Trophoblast cell (in vitro differentiated cells and primary cell): ENCODE data around the gene ENPP7.

Experiments used
- DNase-seq, 2 donors: peaks; one replicate each; pipeline ENCODE4 v3.0.0-alpha.2; 2016
- H2AFZ ChIP-seq: 2 replicates; pipeline ENCODE4 v1.6.1; 2013; ENCODE audit warnings: low read length, moderate library complexity, mild to moderate bottlenecking; ENCODE audit not compliant: insufficient read depth, poor library complexity
- H2AK5ac ChIP-seq: 2 replicates; pipeline ENCODE4 v1.6.1; 2013; ENCODE audit warnings: mild to moderate bottlenecking, low read length
- H2BK120ac ChIP-seq: 2 replicates; pipeline ENCODE4 v1.6.1; 2013; ENCODE audit warnings: low read length, mild to moderate bottlenecking, moderate library complexity; ENCODE audit not compliant: insufficient read depth, poor library complexity
- H2BK12ac ChIP-seq: 2 replicates; pipeline ENCODE4 v1.6.1; 2013; ENCODE audit warnings: mild to moderate bottlenecking, low read length, moderate library complexity
- H2BK5ac ChIP-seq: 2 replicates; pipeline ENCODE4 v1.6.1; 2013; ENCODE audit warnings: low read length, low read depth, moderate library complexity, mild to moderate bottlenecking; ENCODE audit not compliant: poor library complexity
- H3K14ac ChIP-seq: 2 replicates; pipeline ENCODE4 v1.6.1; 2013; ENCODE audit warnings: mild to moderate bottlenecking, low read length
- H3K18ac ChIP-seq: 2 replicates; pipeline ENCODE4 v1.6.1; 2013; ENCODE audit warnings: mild to moderate bottlenecking, low read length
- H3K23ac ChIP-seq: 2 replicates; pipeline ENCODE4 v1.6.1; 2013; ENCODE audit warnings: low read length
- H3K27ac ChIP-seq: 2 replicates; pipeline ENCODE4 v1.5.1; 2013; ENCODE audit warnings: low read depth, mild to moderate bottlenecking, inconsistent platforms, low read length, moderate library complexity
- H3K27me3 ChIP-seq: 2 replicates; pipeline ENCODE4 v1.6.1; 2013; ENCODE audit warnings: inconsistent platforms, mild to moderate bottlenecking, low read length, moderate library complexity; ENCODE audit not compliant: insufficient read depth
- H3K36me3 ChIP-seq, 2 experiments: 1 replicate in 1 of 2; 2 replicates in 1 of 2; pipeline ENCODE4 v1.6.1; 2013; ENCODE audit warnings: low read length in 2 of 2, mild to moderate bottlenecking in 2 of 2, moderate library complexity in 1 of 2; ENCODE audit not compliant: insufficient read depth in 2 of 2, control insufficient read depth in 1 of 2
- H3K4ac ChIP-seq: 2 replicates; pipeline ENCODE4 v1.6.1; 2013; ENCODE audit warnings: low read depth, mild to moderate bottlenecking, low read length, moderate library complexity
- H3K4me1 ChIP-seq, 2 experiments: 1 replicate in 1 of 2; 2 replicates in 1 of 2; pipeline ENCODE4 v1.6.1; 2013; ENCODE audit warnings: low read length in 2 of 2, mild to moderate bottlenecking in 2 of 2, moderate library complexity in 1 of 2; ENCODE audit not compliant: insufficient read depth in 2 of 2, control insufficient read depth in 1 of 2
- H3K4me2 ChIP-seq: 2 replicates; pipeline ENCODE4 v1.6.1; 2013; ENCODE audit warnings: inconsistent platforms, mild to moderate bottlenecking, low read length, moderate library complexity
- H3K4me3 ChIP-seq: 2 replicates; pipeline ENCODE4 v1.5.1; 2013; ENCODE audit warnings: mild to moderate bottlenecking, low read depth, low read length, inconsistent platforms
- H3K79me1 ChIP-seq: one replicate; pipeline ENCODE4 v1.6.1; 2013; ENCODE audit warnings: low read length
- H3K79me2 ChIP-seq: 2 replicates; pipeline ENCODE4 v1.6.1; 2013; ENCODE audit warnings: low read length, mild to moderate bottlenecking; ENCODE audit not compliant: control insufficient read depth, insufficient read depth, poor library complexity
- H3K9ac ChIP-seq: 2 replicates; pipeline ENCODE4 v1.6.1; 2013; ENCODE audit warnings: mild to moderate bottlenecking, low read length
- H3K9me3 ChIP-seq: 2 replicates; pipeline ENCODE4 v1.6.1; 2013; ENCODE audit warnings: low read depth, mild to moderate bottlenecking, control low read depth, inconsistent platforms, low read length; ENCODE audit not compliant: insufficient read depth
- H4K12ac ChIP-seq: 2 replicates; pipeline ENCODE4 v1.6.1; 2013; ENCODE audit warnings: low read depth, mild to moderate bottlenecking, low read length, moderate library complexity
- H4K8ac ChIP-seq: 2 replicates; pipeline ENCODE4 v1.6.1; 2013; ENCODE audit warnings: low read depth, mild to moderate bottlenecking, low read length, moderate library complexity
- H4K91ac ChIP-seq: one replicate; pipeline ENCODE4 v1.6.1; 2013; ENCODE audit warnings: low read depth, mild to moderate bottlenecking, low read length, moderate library complexity
- WGBS: extraction: QIAGEN DNeasy Blood & Tissue Kit; methylation state at CpG from one replicate; pipeline ENCODE4 v1.1.7; 2013; ENCODE audit warnings: missing lambda C conversion rate; ENCODE audit not compliant: insufficient read length, insufficient coverage; ENCODE audit errors: extremely low coverage; 5-methylcytosine and 5-hydroxymethylcytosine counted together

Gene ENPP7

DNA sequence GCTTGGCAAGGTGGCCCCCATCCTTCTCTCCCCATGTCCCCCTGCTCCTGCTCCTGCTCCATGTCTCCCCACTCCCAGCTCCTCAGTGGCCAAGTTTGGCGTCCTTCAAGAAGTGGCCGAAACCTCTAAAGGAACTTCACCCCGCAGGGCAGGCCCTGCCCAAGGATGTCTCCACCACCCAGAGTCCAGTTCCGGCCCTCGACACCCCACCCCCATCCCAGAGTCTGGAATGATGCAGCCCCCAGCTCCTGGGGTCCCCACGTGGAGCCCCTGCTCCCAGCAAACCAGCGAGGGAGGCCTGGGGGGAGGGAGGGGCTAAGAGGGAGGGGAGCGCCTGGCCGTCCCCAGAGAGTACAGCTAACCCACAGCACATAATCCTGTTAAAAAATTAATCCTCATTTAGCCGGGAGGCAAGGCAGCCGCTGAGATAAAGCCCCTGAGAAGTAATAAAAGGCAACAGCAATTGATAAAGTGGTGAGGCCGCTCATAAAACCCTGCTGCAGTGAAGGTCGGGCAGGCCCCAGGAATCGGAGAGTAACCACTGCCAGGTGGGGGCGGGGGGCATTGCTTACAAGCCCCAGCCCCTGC, 9.9 kb upstream of the ENPP7 start:
- no peak overlapping the region for H2AK5ac ChIP-seq
- no peaks in the 10 kb centered on the region for H3K4me1 ChIP-seq
- H2BK120ac ChIP-seq = no peak overlapping the region
- no peaks in the 10 kb centered on the region for H3K27me3 ChIP-seq
- H3K36me3 ChIP-seq = no peaks in the 10 kb centered on the region
- H3K14ac ChIP-seq = no peak overlapping the region
- no peak for DNase-seq
- H4K8ac ChIP-seq = no peak overlapping the region
- H3K9ac ChIP-seq = no peak overlapping the region
- no peak overlapping the region for H3K4me2 ChIP-seq
- H3K27ac ChIP-seq = no peak overlapping the region
- no CpG with 5 or more reads among the region's 15 CpGs for WGBS
- H2BK12ac ChIP-seq = no peak overlapping the region
- H3K79me1 ChIP-seq = no peaks in the 10 kb centered on the region
- no peak overlapping the region for H2BK5ac ChIP-seq
- no peak overlapping the region for H3K4me3 ChIP-seq
- H3K79me2 ChIP-seq = no peaks in the 10 kb centered on the region
- H3K4ac ChIP-seq = no peak overlapping the region
- H3K18ac ChIP-seq = no peak overlapping the region
- no peak overlapping the region for H2AFZ ChIP-seq
- H3K23ac ChIP-seq = no peak overlapping the region
- no peak overlapping the region for H4K91ac ChIP-seq
- no peak overlapping the region for H4K12ac ChIP-seq
- peaks cover 1% of the 10 kb centered on the region for H3K9me3 ChIP-seq

DNA sequence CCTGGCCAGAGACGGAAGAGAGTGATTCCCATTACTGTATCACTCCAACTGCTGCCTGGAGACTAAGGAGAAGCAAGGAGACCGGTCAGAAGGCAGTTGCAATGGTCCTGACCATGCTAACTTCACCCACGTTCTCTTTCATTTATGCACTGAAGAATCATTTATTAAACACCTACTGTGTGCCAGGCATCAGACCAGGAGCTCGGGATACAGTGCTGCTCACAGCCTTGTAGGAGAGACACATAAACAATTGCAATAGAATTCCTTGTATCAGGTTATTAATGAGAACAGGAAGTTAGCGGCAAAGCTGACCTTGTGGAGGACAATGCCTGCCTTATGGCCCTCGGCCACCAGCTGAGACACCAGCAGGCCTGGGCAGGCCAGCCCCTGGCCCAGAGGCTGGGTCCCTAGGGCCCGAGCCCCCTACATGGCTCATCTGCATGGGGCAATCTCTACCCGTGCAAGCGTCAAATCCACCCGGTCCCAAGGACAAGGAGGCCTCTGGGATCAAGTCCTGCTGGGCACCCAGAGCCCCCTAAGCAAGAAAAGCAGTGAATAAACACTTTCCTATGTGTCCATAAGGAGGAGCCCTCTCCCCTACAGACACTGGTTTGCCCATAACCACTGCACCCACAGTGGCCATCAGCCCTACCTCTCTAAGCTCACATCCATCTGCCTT, 8.6 kb upstream of the ENPP7 start:
- no peaks in the 10 kb centered on the region for H3K79me2 ChIP-seq
- no peak overlapping the region for H3K27ac ChIP-seq
- no peaks in the 10 kb centered on the region for H3K36me3 ChIP-seq
- no peak overlapping the region for H3K14ac ChIP-seq
- no peaks in the 10 kb centered on the region for H3K79me1 ChIP-seq
- WGBS = no CpG with 5 or more reads among the region's 10 CpGs
- no peak for DNase-seq
- H3K9me3 ChIP-seq = peaks cover 1% of the 10 kb centered on the region
- no peak overlapping the region for H2BK5ac ChIP-seq
- H3K9ac ChIP-seq = no peak overlapping the region
- H3K4me3 ChIP-seq = no peak overlapping the region
- no peak overlapping the region for H4K91ac ChIP-seq
- H3K23ac ChIP-seq = no peak overlapping the region
- H3K18ac ChIP-seq = no peak overlapping the region
- H4K12ac ChIP-seq = no peak overlapping the region
- no peaks in the 10 kb centered on the region for H3K27me3 ChIP-seq
- no peak overlapping the region for H2AFZ ChIP-seq
- H2BK120ac ChIP-seq = no peak overlapping the region
- H3K4me1 ChIP-seq = no peaks in the 10 kb centered on the region
- H4K8ac ChIP-seq = no peak overlapping the region
- no peak overlapping the region for H3K4me2 ChIP-seq
- no peak overlapping the region for H2BK12ac ChIP-seq
- H3K4ac ChIP-seq = no peak overlapping the region
- H2AK5ac ChIP-seq = no peak overlapping the region

DNA sequence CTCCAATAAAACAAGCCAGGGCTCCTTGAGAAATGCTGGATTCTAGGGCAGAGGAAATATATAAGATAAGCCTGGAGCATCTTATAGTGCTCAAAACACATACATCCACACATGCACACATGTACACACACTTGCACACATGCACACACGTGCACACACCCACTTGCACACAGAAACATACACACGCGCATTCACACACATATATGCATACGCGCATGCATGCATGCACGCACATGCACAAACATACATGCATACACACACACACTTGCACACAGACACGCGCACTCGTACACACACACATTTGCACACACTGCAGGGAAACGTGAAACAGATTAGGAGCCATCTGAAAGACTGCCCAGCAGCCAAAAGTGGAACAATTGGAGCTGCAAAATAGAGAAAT, 8.0 kb upstream of the ENPP7 start:
- Histone ChIP-seq H3K4me3 (no peak overlapping the region), H2BK120ac (no peak overlapping the region), H3K4me1 (no peaks in the 10 kb centered on the region), H3K23ac (no peak overlapping the region), H3K36me3 (no peaks in the 10 kb centered on the region), H2BK12ac (no peak overlapping the region), H3K27ac (no peak overlapping the region), H4K8ac (no peak overlapping the region), H2AK5ac (no peak overlapping the region), H3K18ac (no peak overlapping the region), H2AFZ (no peak overlapping the region), H3K79me1 (no peaks in the 10 kb centered on the region), H2BK5ac (no peak overlapping the region), H3K14ac (no peak overlapping the region), H3K4me2 (no peak overlapping the region), H3K27me3 (no peaks in the 10 kb centered on the region), H3K9me3 (peaks cover 1% of the 10 kb centered on the region), H3K4ac (no peak overlapping the region), H3K9ac (no peak overlapping the region), H3K79me2 (no peaks in the 10 kb centered on the region), H4K91ac (no peak overlapping the region), H4K12ac (no peak overlapping the region)
- no peak for DNase-seq
- no CpG with 5 or more reads among the region's 10 CpGs for WGBS

DNA sequence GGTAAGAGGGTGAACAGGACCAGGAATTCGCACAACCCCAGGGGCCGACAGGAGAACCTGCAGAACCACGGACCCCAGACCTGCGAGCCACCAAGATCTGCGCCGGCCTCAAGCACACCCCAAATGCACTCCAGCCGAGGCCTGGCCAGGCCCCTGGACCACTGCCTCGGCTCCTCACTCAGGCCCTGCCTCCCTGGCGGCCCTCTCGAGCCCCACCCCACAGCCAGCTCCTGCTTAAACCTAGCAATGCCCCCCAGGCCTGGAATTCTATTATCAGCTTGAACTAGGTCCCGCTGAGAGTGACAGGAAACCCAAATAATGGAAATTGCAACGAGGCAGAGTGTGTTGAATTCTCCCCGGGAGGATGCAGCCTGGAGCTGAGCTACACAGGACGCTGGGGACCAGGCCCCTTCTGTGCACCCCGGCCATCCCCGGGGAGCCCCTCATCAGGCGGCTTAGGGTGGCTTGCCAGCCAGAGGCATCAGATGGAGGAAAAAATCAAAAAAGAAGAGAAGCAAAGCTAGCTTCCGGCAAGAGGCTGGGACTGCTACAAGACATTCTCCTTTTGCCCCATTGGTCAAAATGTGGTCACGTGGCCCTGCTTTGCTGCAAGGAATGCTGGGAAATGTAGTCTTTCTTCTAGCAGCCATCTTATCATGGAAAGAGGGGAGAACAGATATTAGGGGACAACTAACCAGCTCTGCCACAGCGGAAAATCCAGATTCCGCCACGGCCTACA, 2.4 kb upstream of the ENPP7 start:
- Histone ChIP-seq H3K79me1 (no peaks in the 10 kb centered on the region), H4K91ac (peak overlapping the region; percentile 31), H3K9ac (no peak overlapping the region), H3K14ac (no peak overlapping the region), H3K4me2 (peak overlapping the region; percentile 44), H3K27ac (no peak overlapping the region), H2BK120ac (no peak overlapping the region), H2AK5ac (no peak overlapping the region), H2BK5ac (no peak overlapping the region), H3K27me3 (no peaks in the 10 kb centered on the region), H3K18ac (no peak overlapping the region), H3K4me1 (no peaks in the 10 kb centered on the region), H3K36me3 (no peaks in the 10 kb centered on the region), H2AFZ (peak overlapping the region; percentile 85), H2BK12ac (no peak overlapping the region), H4K12ac (peak overlapping the region; percentile 81), H3K79me2 (no peaks in the 10 kb centered on the region), H3K23ac (no peak overlapping the region), H3K9me3 (peaks cover 5% of the 10 kb centered on the region), H3K4ac (no peak overlapping the region), H3K4me3 (no peak overlapping the region), H4K8ac (peak overlapping the region; percentile 95)
- no CpG with 5 or more reads among the region's 22 CpGs for WGBS
- DNase-seq = peak; percentile 65 to 93
